NB4 (cell line): ENCODE results near the gene CTU2.

Source experiments
- MYC ChIP-seq: IDR thresholded peaks from 2 replicates; pipeline ENCODE4 v1.6.1; 2011; ENCODE audit warnings: low read depth, low read length
- POLR2A ChIP-seq: IDR thresholded peaks from 2 replicates; pipeline ENCODE4 v1.6.1; 2011; ENCODE audit warnings: mild to moderate bottlenecking; ENCODE audit not compliant: insufficient read length; ENCODE audit errors: extremely low read depth
- TF ChIP-seq, protein P1 (sequence below): IDR thresholded peaks from one replicate; pipeline ENCODE4 v1.5.1; 2012; ENCODE audit warnings: low read depth, low read length
- TF ChIP-seq, protein P2 (sequence below): IDR thresholded peaks from 2 replicates; pipeline ENCODE4 v1.6.1; 2011; ENCODE audit warnings: low read depth, low read length

- TF ChIP-seq, protein P1, sequence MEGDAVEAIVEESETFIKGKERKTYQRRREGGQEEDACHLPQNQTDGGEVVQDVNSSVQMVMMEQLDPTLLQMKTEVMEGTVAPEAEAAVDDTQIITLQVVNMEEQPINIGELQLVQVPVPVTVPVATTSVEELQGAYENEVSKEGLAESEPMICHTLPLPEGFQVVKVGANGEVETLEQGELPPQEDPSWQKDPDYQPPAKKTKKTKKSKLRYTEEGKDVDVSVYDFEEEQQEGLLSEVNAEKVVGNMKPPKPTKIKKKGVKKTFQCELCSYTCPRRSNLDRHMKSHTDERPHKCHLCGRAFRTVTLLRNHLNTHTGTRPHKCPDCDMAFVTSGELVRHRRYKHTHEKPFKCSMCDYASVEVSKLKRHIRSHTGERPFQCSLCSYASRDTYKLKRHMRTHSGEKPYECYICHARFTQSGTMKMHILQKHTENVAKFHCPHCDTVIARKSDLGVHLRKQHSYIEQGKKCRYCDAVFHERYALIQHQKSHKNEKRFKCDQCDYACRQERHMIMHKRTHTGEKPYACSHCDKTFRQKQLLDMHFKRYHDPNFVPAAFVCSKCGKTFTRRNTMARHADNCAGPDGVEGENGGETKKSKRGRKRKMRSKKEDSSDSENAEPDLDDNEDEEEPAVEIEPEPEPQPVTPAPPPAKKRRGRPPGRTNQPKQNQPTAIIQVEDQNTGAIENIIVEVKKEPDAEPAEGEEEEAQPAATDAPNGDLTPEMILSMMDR = no peak
- TF ChIP-seq, protein P2, sequence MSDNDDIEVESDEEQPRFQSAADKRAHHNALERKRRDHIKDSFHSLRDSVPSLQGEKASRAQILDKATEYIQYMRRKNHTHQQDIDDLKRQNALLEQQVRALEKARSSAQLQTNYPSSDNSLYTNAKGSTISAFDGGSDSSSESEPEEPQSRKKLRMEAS = no peak
- no peak for TF ChIP-seq MYC
- no peak for TF ChIP-seq POLR2A
Measured at GRCh38 chr16:88700322-88700635, 6.0 kb upstream of the CTU2 start.
